A549 (cell line): ENCODE results near the gene CACNA1C. TPM values are rescaled to one million over a fixed set of nuclear protein-coding genes. Genes with fewer than 3 reads are reported as not detected.

ENCODE experiments used
- ATAC-seq, 2 experiments: fragments of 200-7000 bp in 1 of 2; fragments of >200 bp in 1 of 2; cut with Nextera tagmentation in 1 of 2; cut with Tn5 transposase in 1 of 2; 3 replicates each; pipeline versions ENCODE4 v1.8.0 to v1.9.1; 2018 to 2020; ENCODE audit warnings: mild to moderate bottlenecking in 1 of 2, moderate library complexity in 1 of 2
- CTCF ChIA-PET: fragments of 300-600 bp; sonication (Branson Sonifier 250); formaldehyde crosslinking; extraction: SDS; loops from one replicate; lab custom pipeline; 2021; ENCODE audit warnings: antibody characterized with exemption, inconsistent platforms; lab: Yijun Ruan, JAX
- POLR2A ChIA-PET: fragments of 350-600 bp; formaldehyde crosslinking; extraction: SDS; loops from one replicate; lab custom pipeline; 2021; ENCODE audit warnings: antibody characterized with exemption, inconsistent platforms; lab: Yijun Ruan, JAX
- DNase-seq, 2 experiments: peaks; one replicate each; pipeline versions ENCODE4 v3.0.0 to v3.0.0-alpha.2; 2011 to 2016; ENCODE audit warnings: low read depth in 1 of 2, low spot score in 1 of 2
- FAIRE-seq: peaks from 2 replicates; lab custom pipeline; 2011; peaks lifted over from hg19 to GRCh38; lab: Jason Lieb, UNC
- H3K27ac ChIP-seq, 2 experiments: fragments of >200 bp; sonication (Bioruptor Twin); formaldehyde crosslinking; 3 replicates each; pipeline ENCODE4 v1.5.1; 2016 to 2017
- H3K4me1 ChIP-seq: fragments of >200 bp; sonication (Bioruptor Twin); formaldehyde crosslinking; 3 replicates; pipeline ENCODE4 v1.6.1; 2016
- H3K4me2 ChIP-seq: fragments of >200 bp; sonication (Bioruptor Twin); formaldehyde crosslinking; 3 replicates; pipeline ENCODE4 v1.6.1; 2016
- H3K4me3 ChIP-seq: fragments of >200 bp; sonication (Bioruptor Twin); formaldehyde crosslinking; 3 replicates; pipeline ENCODE4 v1.5.1; 2016
- H3K9me3 ChIP-seq: fragments of >200 bp; sonication (Bioruptor Twin); formaldehyde crosslinking; 3 replicates; pipeline ENCODE4 v1.6.1; 2016
- CBX2 ChIP-seq: fragments of 200-600 bp; sonication (generic); IDR thresholded peaks from 2 replicates; pipeline ENCODE4 v1.6.1; 2016; ENCODE audit warnings: low read depth, mild to moderate bottlenecking, borderline replicate concordance
- CBX8 ChIP-seq: fragments of 200-600 bp; sonication (generic); IDR thresholded peaks from 2 replicates; pipeline ENCODE4 v1.6.1; 2016
- CEBPB ChIP-seq, 2 experiments: fragments of >200 bp in 1 of 2; sonication (Bioruptor Twin) in 1 of 2; formaldehyde crosslinking in 1 of 2; IDR thresholded peaks; 2 replicates each; pipeline ENCODE4 v1.6.1; 2012 to 2016
- CHD2 ChIP-seq: fragments of 150-350 bp; IDR thresholded peaks from 2 replicates; pipeline ENCODE4 v1.6.1; 2014; ENCODE audit warnings: low read length; ENCODE audit not compliant: partially characterized antibody
- ELK1 ChIP-seq: fragments of 150-350 bp; IDR thresholded peaks from 2 replicates; pipeline ENCODE4 v1.6.1; 2014; ENCODE audit warnings: low read depth, mild to moderate bottlenecking, low read length
- ESRRA ChIP-seq: fragments of 150-350 bp; IDR thresholded peaks from 2 replicates; pipeline ENCODE4 v1.6.1; 2014; ENCODE audit warnings: mild to moderate bottlenecking, low read length, borderline replicate concordance
- FOSB ChIP-seq: fragments of 250-450 bp; sonication (Bioruptor Pico); IDR thresholded peaks from 2 replicates; pipeline ENCODE4 v1.5.0; 2020; ENCODE audit warnings: mild to moderate bottlenecking, moderate library complexity
- FOSL2 ChIP-seq, 2 experiments: fragments of 450-650 bp in 1 of 2; fragments of >200 bp in 1 of 2; sonication (Bioruptor Twin) in 1 of 2; formaldehyde crosslinking; IDR thresholded peaks; 2 replicates each; pipeline versions ENCODE4 v1.5.0 to v1.6.1; 2016 to 2020; ENCODE audit warnings: mild to moderate bottlenecking in 1 of 2, moderate library complexity in 1 of 2
- HES2 ChIP-seq: fragments of >200 bp; sonication (Bioruptor Twin); formaldehyde crosslinking; IDR thresholded peaks from 2 replicates; pipeline ENCODE4 v1.6.1; 2016
- HOXA7 ChIP-seq: fragments of 250-450 bp; sonication (Bioruptor Pico); IDR thresholded peaks from 2 replicates; pipeline ENCODE4 v1.5.0; 2020; ENCODE audit warnings: mild to moderate bottlenecking, moderate library complexity
- HOXB13 ChIP-seq: fragments of 250-450 bp; sonication (Bioruptor Pico); IDR thresholded peaks from 2 replicates; pipeline ENCODE4 v1.5.0; 2020; ENCODE audit warnings: low read depth, mild to moderate bottlenecking, moderate library complexity
- HOXB5 ChIP-seq: fragments of 250-450 bp; sonication (Bioruptor Pico); IDR thresholded peaks from 2 replicates; pipeline ENCODE4 v1.5.0; 2020; ENCODE audit warnings: mild to moderate bottlenecking, moderate library complexity
- JUNB ChIP-seq: fragments of >200 bp; sonication (Bioruptor Twin); formaldehyde crosslinking; IDR thresholded peaks from 2 replicates; pipeline ENCODE4 v1.6.1; 2016
- KDM5A ChIP-seq: fragments of 200-600 bp; sonication (generic); IDR thresholded peaks from 2 replicates; pipeline ENCODE4 v1.6.1; 2016; ENCODE audit warnings: antibody characterized with exemption, mild to moderate bottlenecking
- MAX ChIP-seq: IDR thresholded peaks from 2 replicates; pipeline ENCODE4 v1.6.1; 2012
- NR3C1 ChIP-seq: fragments of >200 bp; sonication (Bioruptor Twin); formaldehyde crosslinking; IDR thresholded peaks from 3 replicates; pipeline ENCODE4 v1.6.1; 2017
- PBX3 ChIP-seq: IDR thresholded peaks from 2 replicates; pipeline ENCODE4 v1.6.1; 2012
- PHF8 ChIP-seq: fragments of 200-600 bp; sonication (generic); IDR thresholded peaks from 2 replicates; pipeline ENCODE4 v1.6.1; 2016; ENCODE audit warnings: low read depth, mild to moderate bottlenecking, antibody characterized with exemption, moderate library complexity, borderline replicate concordance
- RAD21 ChIP-seq, 2 experiments: fragments of >200 bp in 1 of 2; sonication (Bioruptor Twin) in 1 of 2; formaldehyde crosslinking in 1 of 2; IDR thresholded peaks in 1 of 2; conservative IDR thresholded peaks in 1 of 2; 2 replicates in 1 of 2; 3 replicates in 1 of 2; pipeline ENCODE4 v1.6.1; 2012 to 2018; ENCODE audit warnings: inconsistent platforms in 1 of 2
- REST ChIP-seq: fragments of 200-600 bp; sonication (generic); IDR thresholded peaks from 2 replicates; pipeline ENCODE4 v1.6.1; 2016; ENCODE audit warnings: antibody characterized with exemption, mild to moderate bottlenecking, moderate library complexity
- RNF2 ChIP-seq: fragments of 200-600 bp; sonication (generic); IDR thresholded peaks from 2 replicates; pipeline ENCODE4 v1.6.1; 2016; ENCODE audit warnings: low read depth, mild to moderate bottlenecking, antibody characterized with exemption, moderate library complexity, borderline replicate concordance
- SMC3 ChIP-seq: fragments of >200 bp; sonication (Bioruptor Twin); formaldehyde crosslinking; IDR thresholded peaks from 3 replicates; pipeline ENCODE4 v1.6.1; 2018; ENCODE audit warnings: inconsistent platforms
- TFCP2L1 ChIP-seq: fragments of 250-450 bp; sonication (Bioruptor Pico); IDR thresholded peaks from 2 replicates; pipeline ENCODE4 v1.5.0; 2021; ENCODE audit warnings: mild to moderate bottlenecking
- TP53 ChIP-seq: fragments of 250-450 bp; sonication (Bioruptor Pico); IDR thresholded peaks from 2 replicates; pipeline ENCODE4 v1.5.0; 2021; ENCODE audit warnings: mild to moderate bottlenecking, moderate library complexity
- ZFP36 ChIP-seq: fragments of 450-650 bp; IDR thresholded peaks from 2 replicates; pipeline ENCODE4 v1.6.1; 2014; ENCODE audit warnings: borderline replicate concordance; ENCODE audit not compliant: partially characterized antibody
- ZNF302 ChIP-seq: fragments of 250-450 bp; sonication (Bioruptor Pico); IDR thresholded peaks from 2 replicates; pipeline ENCODE4 v1.9.0; 2021; ENCODE audit warnings: inconsistent platforms, mild to moderate bottlenecking, moderate library complexity
- WGBS: methylation state at CpG from one replicate; pipeline ENCODE4 v1.1.6; 2017; ENCODE audit errors: missing lambda C conversion rate; 5-methylcytosine and 5-hydroxymethylcytosine counted together
- polyA plus RNA-seq, 4 experiments: library from polyadenylated mRNA; depleted of rRNA in 3 of 4; stranded (reverse); fragments of >200 nt; fragmentation: RNase III in 1 of 4; extraction: RNeasy Plus Mini Kit Qiagen cat#74134 plus additional on column Dnase treatment in 1 of 4; gene quantifications; 2 replicates in 3 of 4; 3 replicates in 1 of 4; pipeline ENCODE4 v1.2.3, GENCODE V29; 2011 to 2017
- TF ChIP-seq, protein P1 (sequence below): fragments of >200 bp; sonication (Bioruptor Twin); formaldehyde crosslinking; IDR thresholded peaks from 3 replicates; pipeline ENCODE4 v1.5.1; 2016
- TF ChIP-seq, protein P2 (sequence below): fragments of 250-450 bp; sonication (Bioruptor Pico); IDR thresholded peaks from 2 replicates; pipeline ENCODE4 v1.5.0; 2020; ENCODE audit warnings: low read depth, mild to moderate bottlenecking, moderate library complexity

The CACNA1C gene
- polyA plus RNA-seq, 2 of the 4 experiments (the other 2 are of a cell fraction) = not detected

- CTCF ChIA-PET = interaction anchor here (0.7 to 5.6 kb wide), 49 partner anchors 8 to 934 kb away, joined by 3 to 36 read pairs (median 4); no protein-coding TSS in a partner anchor
- no peak for FAIRE-seq
- Histone ChIP-seq H3K27ac (no peak overlapping the region), H3K4me2 (peak overlapping the region; percentile 84), H3K4me1 (peaks cover 3% of the 10 kb centered on the region; the same call in 1 of the 3 replicates), H3K9me3 (no peaks in the 10 kb centered on the region), H3K4me3 (peak overlapping the region; percentile 30; the same call in 2 of the 3 replicates)
- WGBS = 37% methylated on average over 5 of the region's 9 CpGs
- TF ChIP-seq ELK1 (no peak), FOSB (CRISPR knock-in tag) (no peak), TFCP2L1 (CRISPR knock-in tag) (no peak)
- ATAC-seq = peak; percentile 14 to 25; a peak in 3 of 6 replicates
- POLR2A ChIA-PET = no interaction called here
- no peak for DNase-seq
Observed at GRCh38 chr12:2582631-2583030, 529.8 kb downstream of the CACNA1C start.

- Histone ChIP-seq H3K27ac (no peak overlapping the region), H3K4me3 (peak overlapping the region; percentile 30; the same call in 2 of the 3 replicates), H3K4me2 (peak overlapping the region; percentile 84), H3K9me3 (no peaks in the 10 kb centered on the region), H3K4me1 (peaks cover 3% of the 10 kb centered on the region; the same call in 1 of the 3 replicates)
- 2% methylated on average over 10 of the region's 33 CpGs for WGBS
- CTCF ChIA-PET = interaction anchor here (0.7 to 5.6 kb wide), 71 partner anchors 8 to 946 kb away, joined by 3 to 36 read pairs (median 4); no protein-coding TSS in a partner anchor
- POLR2A ChIA-PET = no interaction called here
- FAIRE-seq (no peak), DNase-seq (peak; percentile 41 to 55), ATAC-seq (peak; percentile 84 to 97)
- TF ChIP-seq PHF8 (no peak), FOSL2 (IDR thresholded peaks at IDR 0.05) (no peak), FOSL2 (CRISPR knock-in tag; IDR thresholded peaks at IDR 0.05) (no peak), NR3C1 (no peak), TP53 (CRISPR knock-in tag) (no peak), HOXB5 (no peak), CHD2 (no peak), HOXB13 (CRISPR knock-in tag) (no peak), MAX (peak; percentile 23; the same call in 1 of the 2 replicates), ZNF302 (CRISPR knock-in tag) (no peak), CBX8 (no peak), HES2 (no peak), REST (no peak), SMC3 (peak; percentile 85), PBX3 (no peak), CBX2 (no peak), ESRRA (no peak), KDM5A (no peak), JUNB (no peak), HOXA7 (CRISPR knock-in tag) (no peak), CEBPB (IDR thresholded peaks at IDR 0.05) (no peak), RAD21 (conservative IDR thresholded peaks at IDR 0.05 in 1 of 2, IDR thresholded peaks at IDR 0.05 in 1 of 2) (peak; percentile 77 to 91), RNF2 (no peak), ZFP36 (no peak)
- TF ChIP-seq, protein P1, sequence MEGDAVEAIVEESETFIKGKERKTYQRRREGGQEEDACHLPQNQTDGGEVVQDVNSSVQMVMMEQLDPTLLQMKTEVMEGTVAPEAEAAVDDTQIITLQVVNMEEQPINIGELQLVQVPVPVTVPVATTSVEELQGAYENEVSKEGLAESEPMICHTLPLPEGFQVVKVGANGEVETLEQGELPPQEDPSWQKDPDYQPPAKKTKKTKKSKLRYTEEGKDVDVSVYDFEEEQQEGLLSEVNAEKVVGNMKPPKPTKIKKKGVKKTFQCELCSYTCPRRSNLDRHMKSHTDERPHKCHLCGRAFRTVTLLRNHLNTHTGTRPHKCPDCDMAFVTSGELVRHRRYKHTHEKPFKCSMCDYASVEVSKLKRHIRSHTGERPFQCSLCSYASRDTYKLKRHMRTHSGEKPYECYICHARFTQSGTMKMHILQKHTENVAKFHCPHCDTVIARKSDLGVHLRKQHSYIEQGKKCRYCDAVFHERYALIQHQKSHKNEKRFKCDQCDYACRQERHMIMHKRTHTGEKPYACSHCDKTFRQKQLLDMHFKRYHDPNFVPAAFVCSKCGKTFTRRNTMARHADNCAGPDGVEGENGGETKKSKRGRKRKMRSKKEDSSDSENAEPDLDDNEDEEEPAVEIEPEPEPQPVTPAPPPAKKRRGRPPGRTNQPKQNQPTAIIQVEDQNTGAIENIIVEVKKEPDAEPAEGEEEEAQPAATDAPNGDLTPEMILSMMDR = peak; percentile 83
- TF ChIP-seq, protein P2, sequence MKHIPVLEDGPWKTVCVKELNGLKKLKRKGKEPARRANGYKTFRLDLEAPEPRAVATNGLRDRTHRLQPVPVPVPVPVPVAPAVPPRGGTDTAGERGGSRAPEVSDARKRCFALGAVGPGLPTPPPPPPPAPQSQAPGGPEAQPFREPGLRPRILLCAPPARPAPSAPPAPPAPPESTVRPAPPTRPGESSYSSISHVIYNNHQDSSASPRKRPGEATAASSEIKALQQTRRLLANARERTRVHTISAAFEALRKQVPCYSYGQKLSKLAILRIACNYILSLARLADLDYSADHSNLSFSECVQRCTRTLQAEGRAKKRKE (CRISPR knock-in tag) = no peak
Observed at GRCh38 chr12:2583091-2583497, 530.3 kb downstream of the CACNA1C start.
